Measurements from ENCODE around the gene BAIAP2. TPM values are rescaled to one million over a fixed set of nuclear protein-coding genes. Genes with fewer than 3 reads are reported as not detected.

The BAIAP2 gene
- total RNA-seq, 1 donor from 2014 or later: 27.9 TPM

DNA sequence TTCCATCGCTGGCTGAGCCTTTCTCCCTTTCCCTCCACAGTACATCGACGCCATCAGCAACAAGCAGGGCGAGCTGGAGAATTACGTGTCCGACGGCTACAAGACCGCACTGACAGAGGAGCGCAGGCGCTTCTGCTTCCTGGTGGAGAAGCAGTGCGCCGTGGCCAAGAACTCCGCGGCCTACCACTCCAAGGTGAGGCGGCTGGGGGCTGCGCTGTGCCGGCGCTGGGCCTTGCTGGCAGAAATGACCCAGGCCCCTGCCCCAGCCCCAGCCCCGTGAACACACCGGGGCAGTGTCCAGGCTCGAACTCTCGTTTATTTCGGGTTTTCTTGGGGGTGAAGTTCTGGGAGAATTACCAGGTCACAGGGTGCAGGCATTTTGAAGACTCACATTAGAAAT, 64.9 kb downstream of the BAIAP2 start:
- Histone ChIP-seq H3K4me3 (no peak overlapping the region), H3K4me1 (peaks cover 28% of the 10 kb centered on the region), H3K27me3 (ENCODE audit: low read depth) (no peaks in the 10 kb centered on the region), H3K9me3 (replicated peaks) (no peaks in the 10 kb centered on the region), H3K27ac (replicated peaks) (no peak overlapping the region), H3K36me3 (peaks cover 33% of the 10 kb centered on the region)
- intact Hi-C loops (cut with micrococcal nuclease): loop anchor here (5.0 kb wide), 1 partner anchor 78 kb away; no protein-coding TSS in a partner anchor
- DNase-seq: no peak
- TF ChIP-seq, protein P1, sequence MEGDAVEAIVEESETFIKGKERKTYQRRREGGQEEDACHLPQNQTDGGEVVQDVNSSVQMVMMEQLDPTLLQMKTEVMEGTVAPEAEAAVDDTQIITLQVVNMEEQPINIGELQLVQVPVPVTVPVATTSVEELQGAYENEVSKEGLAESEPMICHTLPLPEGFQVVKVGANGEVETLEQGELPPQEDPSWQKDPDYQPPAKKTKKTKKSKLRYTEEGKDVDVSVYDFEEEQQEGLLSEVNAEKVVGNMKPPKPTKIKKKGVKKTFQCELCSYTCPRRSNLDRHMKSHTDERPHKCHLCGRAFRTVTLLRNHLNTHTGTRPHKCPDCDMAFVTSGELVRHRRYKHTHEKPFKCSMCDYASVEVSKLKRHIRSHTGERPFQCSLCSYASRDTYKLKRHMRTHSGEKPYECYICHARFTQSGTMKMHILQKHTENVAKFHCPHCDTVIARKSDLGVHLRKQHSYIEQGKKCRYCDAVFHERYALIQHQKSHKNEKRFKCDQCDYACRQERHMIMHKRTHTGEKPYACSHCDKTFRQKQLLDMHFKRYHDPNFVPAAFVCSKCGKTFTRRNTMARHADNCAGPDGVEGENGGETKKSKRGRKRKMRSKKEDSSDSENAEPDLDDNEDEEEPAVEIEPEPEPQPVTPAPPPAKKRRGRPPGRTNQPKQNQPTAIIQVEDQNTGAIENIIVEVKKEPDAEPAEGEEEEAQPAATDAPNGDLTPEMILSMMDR (IDR thresholded peaks at IDR 0.05; ENCODE audit: borderline replicate concordance): no peak

DNA sequence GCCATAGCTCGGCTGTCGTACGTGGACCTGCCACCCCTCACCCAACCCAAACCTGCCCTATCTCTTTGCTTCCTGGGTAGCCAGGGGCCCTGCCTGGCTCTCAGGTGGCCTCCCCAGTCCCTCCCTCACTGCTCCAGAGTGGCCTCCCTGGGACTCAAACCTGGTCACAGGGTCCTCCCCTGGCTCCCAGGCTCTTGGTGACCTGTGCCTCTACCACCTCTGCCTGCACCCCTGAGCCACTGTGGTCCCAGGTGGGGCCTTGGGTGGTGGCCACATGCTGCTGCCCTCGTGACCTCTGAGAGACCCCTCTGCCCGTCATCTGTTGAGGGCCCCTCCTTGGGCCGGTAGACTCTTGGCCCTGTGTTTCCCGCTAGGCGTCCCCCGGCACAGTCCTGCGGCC, 65.7 kb downstream of the BAIAP2 start:
- Histone ChIP-seq H3K27ac (replicated peaks) (no peak overlapping the region), H3K4me1 (peaks cover 28% of the 10 kb centered on the region), H3K9me3 (replicated peaks) (no peaks in the 10 kb centered on the region), H3K4me3 (no peak overlapping the region), H3K36me3 (peaks cover 41% of the 10 kb centered on the region), H3K27me3 (ENCODE audit: low read depth) (no peaks in the 10 kb centered on the region)
- intact Hi-C loops (cut with micrococcal nuclease): loop anchor here (5.0 kb wide), 1 partner anchor 78 kb away; no protein-coding TSS in a partner anchor
- TF ChIP-seq, protein P1 (IDR thresholded peaks at IDR 0.05; ENCODE audit: borderline replicate concordance): no peak
- no peak for DNase-seq

DNA sequence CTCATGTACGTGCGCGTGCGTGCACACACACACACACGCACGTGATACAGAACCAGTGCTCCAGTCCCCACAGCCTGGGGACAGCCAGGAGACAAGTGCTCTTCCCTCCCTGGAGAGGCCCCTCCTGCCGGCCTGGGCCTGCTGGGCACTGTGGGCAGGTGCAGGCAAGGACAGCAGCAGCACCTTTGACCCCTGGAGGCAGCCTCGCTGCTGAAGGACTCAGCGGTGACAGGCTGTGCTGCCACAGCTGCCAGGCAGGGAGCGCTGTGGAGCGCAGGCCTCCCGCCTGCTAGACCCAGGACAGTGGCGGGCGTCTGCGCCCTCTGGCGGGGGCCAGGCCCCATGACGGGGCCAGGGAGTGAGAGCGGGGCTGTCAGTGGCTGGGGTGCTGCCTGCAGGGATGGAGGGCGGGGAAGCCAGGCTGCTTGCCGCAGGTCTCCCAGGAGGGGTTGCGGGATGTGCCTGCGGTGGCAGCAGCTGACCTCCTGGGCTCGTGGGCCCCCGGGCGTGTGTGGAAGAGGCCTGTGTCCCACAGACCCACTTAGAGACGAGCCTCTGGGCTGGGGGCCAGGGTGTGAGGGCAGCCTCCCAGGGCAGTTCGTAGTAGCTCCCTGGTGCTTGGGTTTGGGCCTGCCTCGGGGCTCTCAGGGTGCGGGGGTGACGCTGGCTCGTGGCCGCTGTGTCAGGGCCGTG, 66.8 kb downstream of the BAIAP2 start:
- Histone ChIP-seq H3K9me3 (replicated peaks) (no peaks in the 10 kb centered on the region), H3K4me1 (peaks cover 23% of the 10 kb centered on the region), H3K36me3 (peaks cover 52% of the 10 kb centered on the region), H3K27ac (replicated peaks) (no peak overlapping the region), H3K27me3 (ENCODE audit: low read depth) (no peaks in the 10 kb centered on the region), H3K4me3 (no peak overlapping the region)
- TF ChIP-seq, protein P1 (IDR thresholded peaks at IDR 0.05; ENCODE audit: borderline replicate concordance): peak; percentile 100
- intact Hi-C loops (cut with micrococcal nuclease): loop anchor here (5.0 kb wide), 1 partner anchor 79 kb away; no protein-coding TSS in a partner anchor
- peak; percentile 77 for DNase-seq

DNA sequence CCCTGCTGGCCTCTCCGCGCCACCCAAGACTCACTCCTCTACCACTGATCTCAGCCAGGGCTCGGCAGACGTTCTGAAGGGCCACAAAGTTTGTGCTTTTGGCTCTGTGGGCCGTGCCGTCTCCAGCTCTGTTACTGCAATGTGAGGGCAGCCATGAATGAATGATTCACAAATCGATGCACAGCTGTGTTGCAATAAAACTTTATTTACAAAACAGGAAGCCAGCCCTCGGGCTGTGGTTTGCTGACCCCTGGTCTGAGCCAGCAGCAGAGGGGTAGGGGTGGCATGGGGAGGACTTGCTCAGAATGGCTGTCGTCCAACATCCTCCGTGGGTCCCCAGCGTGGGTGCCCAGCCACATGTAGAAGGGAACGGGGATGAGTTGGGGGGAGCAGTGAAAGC, 67.4 kb downstream of the BAIAP2 start:
- H3K4me3 ChIP-seq: no peak overlapping the region
- peaks cover 17% of the 10 kb centered on the region for H3K4me1 ChIP-seq
- no peaks in the 10 kb centered on the region for H3K27me3 ChIP-seq (ENCODE audit: low read depth)
- no peak overlapping the region for H3K27ac ChIP-seq (replicated peaks)
- H3K36me3 ChIP-seq: peaks cover 58% of the 10 kb centered on the region
- TF ChIP-seq, protein P1 (IDR thresholded peaks at IDR 0.05; ENCODE audit: borderline replicate concordance): no peak
- DNase-seq: no peak
- H3K9me3 ChIP-seq (replicated peaks): no peaks in the 10 kb centered on the region
- intact Hi-C loops (cut with micrococcal nuclease): loop anchor here (5.0 kb wide), 1 partner anchor 80 kb away; no protein-coding TSS in a partner anchor

DNA sequence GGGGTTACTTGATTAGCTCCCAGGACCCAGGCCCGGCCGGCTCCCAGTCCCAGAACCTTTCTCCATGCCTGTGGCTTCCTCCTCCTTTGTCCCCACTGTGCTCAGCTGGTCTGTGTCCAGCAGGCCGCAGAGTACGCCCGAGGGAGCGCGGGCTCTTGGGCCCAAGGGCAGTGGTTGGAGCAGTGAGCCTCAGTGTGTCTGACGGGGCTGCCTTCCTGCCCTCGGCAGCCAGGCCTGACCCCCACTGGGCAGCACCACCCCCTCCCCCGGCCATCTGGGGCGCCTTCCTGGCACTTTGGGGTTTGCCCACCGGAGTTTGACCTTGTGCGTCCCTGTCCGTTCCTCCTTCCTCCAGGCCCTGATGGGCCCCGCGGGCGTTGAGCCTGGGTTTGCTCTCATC, 67.9 kb downstream of the BAIAP2 start:
- intact Hi-C loops (cut with micrococcal nuclease): loop anchor here (5.0 kb wide), 1 partner anchor 81 kb away; no protein-coding TSS in a partner anchor
- Histone ChIP-seq H3K4me3 (no peak overlapping the region), H3K27me3 (ENCODE audit: low read depth) (no peaks in the 10 kb centered on the region), H3K9me3 (replicated peaks) (no peaks in the 10 kb centered on the region), H3K27ac (replicated peaks) (no peak overlapping the region), H3K36me3 (peaks cover 63% of the 10 kb centered on the region), H3K4me1 (peaks cover 12% of the 10 kb centered on the region)
- TF ChIP-seq, protein P1 (IDR thresholded peaks at IDR 0.05; ENCODE audit: borderline replicate concordance): no peak
- DNase-seq: no peak

Measured in left ventricle myocardium inferior (tissue), 1 donor.